Muscle layer of duodenum (tissue), 2 donors: ENCODE measurements around the gene ZDHHC3.

Experiments
- H3K27ac ChIP-seq: one replicate; pipeline ENCODE4 v1.7.0; 2013; ENCODE audit warnings: mild to moderate bottlenecking, low read length
- H3K27me3 ChIP-seq: one replicate; pipeline ENCODE4 v1.7.0; 2013; ENCODE audit warnings: low read depth, mild to moderate bottlenecking, control low read depth, low read length
- H3K36me3 ChIP-seq, 2 donors: one replicate each; pipeline ENCODE4 v1.7.0; 2013; ENCODE audit warnings: low read length in 2 of 2, control low read depth in 1 of 2, mild to moderate bottlenecking in 1 of 2; ENCODE audit not compliant: insufficient read depth in 2 of 2, control insufficient read depth in 1 of 2
- H3K4me1 ChIP-seq, 2 donors: one replicate each; pipeline ENCODE4 v1.7.0; 2013; ENCODE audit warnings: low read length in 2 of 2, mild to moderate bottlenecking in 2 of 2, control low read depth in 1 of 2, moderate library complexity in 1 of 2; ENCODE audit not compliant: insufficient read depth in 2 of 2, control insufficient read depth in 1 of 2
- H3K4me3 ChIP-seq, 2 donors: one replicate each; pipeline ENCODE4 v1.7.0; 2013; ENCODE audit warnings: low read length in 2 of 2, low read depth in 1 of 2, mild to moderate bottlenecking in 1 of 2
- H3K9me3 ChIP-seq, 2 donors: one replicate each; pipeline ENCODE4 v1.7.0; 2013; ENCODE audit warnings: low read length in 2 of 2, control low read depth in 1 of 2, mild to moderate bottlenecking in 1 of 2; ENCODE audit not compliant: control insufficient read depth in 1 of 2
- donor health status: healthy.

Gene ZDHHC3

DNA sequence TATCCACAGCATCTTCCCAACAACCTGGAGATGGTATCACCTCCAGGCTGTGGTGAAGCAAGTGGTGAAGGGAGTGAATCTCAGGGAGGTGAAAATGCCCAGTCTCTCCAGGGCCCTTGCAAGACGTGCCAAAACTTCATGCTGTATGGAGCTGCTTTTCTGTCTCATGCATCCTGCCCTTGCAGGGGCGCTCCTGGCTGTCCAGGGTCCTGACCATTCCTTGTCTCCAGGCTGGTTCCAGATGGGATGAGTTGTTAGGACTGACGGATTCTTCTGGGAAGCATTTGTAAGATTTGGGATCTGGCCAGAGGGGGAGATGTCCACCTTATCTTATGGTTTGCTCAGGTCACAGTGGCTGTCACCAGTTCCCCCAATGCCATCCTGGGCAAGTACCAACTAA is 85.7 kb downstream of the ZDHHC3 start:
- Histone ChIP-seq H3K36me3 (no peaks in the 10 kb centered on the region), H3K9me3 (no peaks in the 10 kb centered on the region), H3K27me3 (no peaks in the 10 kb centered on the region), H3K4me1 (no peaks in the 10 kb centered on the region), H3K27ac (no peak overlapping the region), H3K4me3 (no peak overlapping the region)

DNA sequence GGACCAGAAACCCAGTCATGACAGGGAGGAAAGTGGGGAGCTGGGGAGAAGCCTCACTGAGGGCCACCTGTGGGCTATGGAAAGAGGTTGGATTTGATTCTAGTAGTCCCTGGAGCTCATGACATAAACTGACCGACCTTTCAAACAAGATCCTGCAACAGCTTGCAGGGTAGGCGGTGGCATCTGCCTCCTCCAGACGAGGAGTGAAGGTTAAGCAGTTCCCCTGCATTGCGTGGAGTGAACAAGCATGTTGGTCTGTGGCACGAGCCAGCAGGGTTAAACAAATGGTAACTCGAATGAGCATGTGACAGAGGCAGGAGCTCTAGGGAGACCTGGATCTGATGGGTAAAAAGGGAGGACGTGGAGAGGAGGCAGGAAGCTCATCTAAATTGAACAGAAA is 88.9 kb downstream of the ZDHHC3 start:
- Histone ChIP-seq H3K9me3 (no peaks in the 10 kb centered on the region), H3K4me1 (no peaks in the 10 kb centered on the region), H3K27me3 (no peaks in the 10 kb centered on the region), H3K27ac (no peak overlapping the region), H3K4me3 (no peak overlapping the region), H3K36me3 (no peaks in the 10 kb centered on the region)

DNA sequence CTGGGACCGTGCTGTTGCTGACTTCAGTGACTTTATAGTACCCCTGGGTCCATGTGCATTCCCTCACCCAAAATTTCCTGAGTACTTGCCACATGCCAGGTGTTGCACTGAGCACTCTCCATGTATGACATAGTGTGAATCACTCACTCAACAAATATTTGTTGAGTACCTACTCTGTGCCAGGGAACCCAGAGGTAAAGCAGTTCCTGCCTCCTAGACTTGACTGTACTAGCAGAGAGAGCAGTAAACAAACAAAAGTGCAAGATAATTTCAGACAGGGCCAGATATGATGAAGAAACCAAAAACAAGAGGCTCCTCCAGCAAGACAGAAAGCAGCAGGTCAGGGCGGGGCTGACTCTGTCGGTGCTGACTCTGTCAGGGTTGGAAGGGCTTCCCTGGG is 89.4 kb downstream of the ZDHHC3 start:
- Histone ChIP-seq H3K4me3 (no peak overlapping the region), H3K36me3 (no peaks in the 10 kb centered on the region), H3K9me3 (no peaks in the 10 kb centered on the region), H3K27me3 (no peaks in the 10 kb centered on the region), H3K4me1 (no peaks in the 10 kb centered on the region), H3K27ac (no peak overlapping the region)

DNA sequence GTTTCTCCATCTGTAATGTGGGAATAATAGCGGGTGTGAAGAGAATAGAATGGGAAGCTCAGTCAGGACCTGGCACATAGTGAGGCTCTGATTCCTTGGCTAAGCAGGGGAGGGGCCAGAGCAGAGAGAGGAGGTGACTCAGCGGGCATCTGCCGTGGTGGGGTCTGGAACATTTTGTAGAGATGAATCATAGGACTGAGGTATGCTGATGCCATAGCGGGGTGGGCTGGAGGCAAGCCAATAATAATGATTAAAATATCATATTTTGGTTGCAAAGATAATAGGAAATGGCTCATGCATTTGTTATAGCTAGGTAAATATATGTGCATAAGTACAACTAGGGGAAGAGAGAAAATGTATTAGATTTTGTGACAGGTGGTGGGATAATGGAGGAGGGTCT is 90.4 kb downstream of the ZDHHC3 start:
- Histone ChIP-seq H3K27me3 (no peaks in the 10 kb centered on the region), H3K9me3 (no peaks in the 10 kb centered on the region), H3K36me3 (no peaks in the 10 kb centered on the region), H3K4me3 (no peak overlapping the region), H3K27ac (no peak overlapping the region), H3K4me1 (no peaks in the 10 kb centered on the region)

DNA sequence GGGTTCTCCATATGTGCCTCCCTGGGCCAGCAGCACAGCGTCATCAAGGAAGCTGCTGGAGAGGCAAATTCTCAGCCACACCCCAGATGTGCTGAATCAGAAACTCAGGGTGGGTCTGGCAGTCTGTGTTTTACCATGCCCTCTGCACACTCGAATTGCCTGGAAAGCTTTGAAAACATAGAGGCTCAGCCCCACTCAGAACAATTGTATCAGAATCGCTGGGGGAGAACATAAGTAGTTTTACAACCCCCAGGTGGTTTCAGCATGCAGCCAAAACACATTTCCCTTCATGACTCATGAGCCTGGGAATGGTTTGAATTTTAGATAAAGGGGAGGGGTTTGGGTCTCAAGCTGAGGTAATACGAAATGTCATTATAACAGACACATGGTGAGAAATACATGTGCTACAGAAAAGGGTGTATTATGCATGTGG is 92.0 kb downstream of the ZDHHC3 start:
- H3K27ac ChIP-seq: no peak overlapping the region
- H3K27me3 ChIP-seq: no peaks in the 10 kb centered on the region
- no peaks in the 10 kb centered on the region for H3K9me3 ChIP-seq
- H3K36me3 ChIP-seq: no peaks in the 10 kb centered on the region
- no peaks in the 10 kb centered on the region for H3K4me1 ChIP-seq
- H3K4me3 ChIP-seq: no peak overlapping the region

DNA sequence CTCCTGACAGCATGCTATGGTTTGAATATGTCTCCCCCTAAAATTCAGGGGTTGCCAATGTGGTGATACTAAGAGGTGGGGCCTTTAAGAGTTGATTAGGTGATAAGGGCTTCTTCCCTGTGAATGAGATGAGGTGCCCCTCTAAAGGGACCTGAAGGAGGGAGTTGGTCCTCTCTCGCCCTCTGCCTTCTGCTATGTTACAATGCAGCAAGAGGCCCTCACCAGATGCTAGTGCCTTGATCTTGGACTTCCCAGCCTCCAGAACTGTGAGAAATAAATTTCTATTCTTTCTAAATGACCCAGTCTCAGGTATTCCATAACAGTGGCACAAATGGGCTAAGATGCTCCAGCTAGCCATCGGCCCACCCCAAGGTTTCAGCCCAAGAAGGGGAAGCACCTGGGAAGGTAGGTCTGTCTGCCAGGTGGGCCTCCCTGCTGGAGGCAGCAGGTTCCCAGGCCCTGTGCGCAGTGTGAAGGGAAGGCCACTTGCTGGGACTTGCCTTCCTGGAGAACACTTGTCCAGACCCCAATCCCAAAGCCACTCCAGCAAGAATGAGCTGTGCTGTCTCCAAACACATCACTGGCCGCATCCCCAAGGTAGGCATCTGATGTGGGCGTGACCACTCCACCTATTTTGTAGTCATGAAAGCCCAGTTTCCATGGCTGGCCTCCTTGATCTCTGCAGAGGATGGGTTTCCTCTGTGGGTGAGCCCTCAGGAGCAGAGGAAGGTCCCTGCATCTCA is 92.6 kb downstream of the ZDHHC3 start:
- Histone ChIP-seq H3K27me3 (no peaks in the 10 kb centered on the region), H3K27ac (no peak overlapping the region), H3K36me3 (no peaks in the 10 kb centered on the region)

DNA sequence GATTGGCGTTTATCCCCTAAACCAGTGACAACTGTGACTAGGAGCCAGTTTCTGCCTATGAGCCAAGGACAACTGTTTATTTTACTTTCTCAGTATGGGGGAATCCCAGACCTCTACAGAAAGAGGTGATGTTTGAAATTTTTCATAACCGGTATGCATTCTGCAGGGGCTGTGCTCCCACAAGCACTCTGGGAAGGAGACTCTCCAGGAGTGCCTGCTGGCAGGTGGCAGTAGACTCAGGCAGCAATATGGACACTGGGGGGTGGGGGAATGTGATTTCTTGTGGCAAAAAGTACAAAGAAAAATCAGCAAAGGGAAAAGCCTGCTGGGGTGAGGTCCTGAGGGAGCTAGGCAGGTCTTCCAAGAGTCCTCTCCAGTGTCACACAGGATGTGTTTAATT is 95.7 kb downstream of the ZDHHC3 start:
- no peaks in the 10 kb centered on the region for H3K36me3 ChIP-seq
- no peak overlapping the region for H3K4me3 ChIP-seq
- H3K27me3 ChIP-seq: no peaks in the 10 kb centered on the region
- no peaks in the 10 kb centered on the region for H3K9me3 ChIP-seq
- H3K27ac ChIP-seq: no peak overlapping the region
- no peaks in the 10 kb centered on the region for H3K4me1 ChIP-seq

More for the DNA sequence above, 92.6 kb downstream of the ZDHHC3 start:
- H3K9me3 ChIP-seq: no peaks in the 10 kb centered on the region
- H3K4me1 ChIP-seq: no peaks in the 10 kb centered on the region
- no peak overlapping the region for H3K4me3 ChIP-seq

DNA sequence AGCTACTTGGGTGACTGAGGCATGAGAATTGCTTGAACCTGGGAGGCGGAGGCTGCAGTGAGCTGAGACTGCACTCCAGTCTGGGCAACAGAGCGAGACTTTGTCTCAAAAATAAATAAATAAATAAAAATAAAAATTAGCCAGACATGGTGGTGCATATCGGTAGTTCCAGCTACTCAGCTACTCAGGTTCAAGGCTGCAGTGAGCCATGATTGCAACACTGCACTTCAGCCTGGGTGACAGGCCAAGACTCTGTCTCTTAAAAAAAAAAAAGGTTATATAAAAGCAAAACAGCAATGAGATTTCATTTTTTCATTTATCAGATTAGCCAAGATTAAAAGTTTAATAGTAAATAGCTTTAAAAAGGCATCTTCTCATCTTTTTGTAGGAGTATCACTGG is 98.6 kb downstream of the ZDHHC3 start:
- Histone ChIP-seq H3K27ac (no peak overlapping the region), H3K4me3 (no peak overlapping the region), H3K9me3 (no peaks in the 10 kb centered on the region), H3K4me1 (no peaks in the 10 kb centered on the region), H3K36me3 (no peaks in the 10 kb centered on the region), H3K27me3 (no peaks in the 10 kb centered on the region)

DNA sequence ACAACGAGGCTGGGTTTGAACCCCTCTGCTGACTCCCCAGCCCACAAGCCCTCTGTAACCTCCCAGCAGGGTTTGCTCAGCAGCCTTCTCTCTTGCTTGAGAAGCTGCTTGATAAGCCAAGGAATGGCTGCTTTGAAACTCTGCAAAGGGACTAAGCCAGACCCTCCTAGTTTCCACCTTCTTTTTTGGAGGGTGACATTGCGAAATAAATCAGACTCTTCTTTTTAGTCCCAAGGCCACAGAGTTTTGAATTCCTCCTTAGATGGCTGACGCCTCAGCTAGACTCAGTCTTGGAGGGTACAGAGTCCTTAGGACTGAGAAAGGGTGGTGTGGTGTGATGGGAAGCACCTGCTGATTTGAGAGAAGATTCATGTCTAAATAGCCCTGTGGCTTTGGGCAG is 100.4 kb downstream of the ZDHHC3 start:
- Histone ChIP-seq H3K36me3 (no peaks in the 10 kb centered on the region), H3K27me3 (no peaks in the 10 kb centered on the region), H3K27ac (no peak overlapping the region), H3K4me3 (no peak overlapping the region), H3K4me1 (no peaks in the 10 kb centered on the region), H3K9me3 (no peaks in the 10 kb centered on the region)
